Neural cell (in vitro differentiated cells): ENCODE measurements around the gene TMEM31.

ENCODE experiments used
- CTCF ChIP-seq: fragments of 450-650 bp; IDR thresholded peaks from 2 replicates; pipeline ENCODE4 v1.5.1; 2014; ENCODE audit warnings: antibody characterized with exemption, mild to moderate bottlenecking, moderate library complexity; ENCODE audit not compliant: poor library complexity, severe bottlenecking
- EP300 ChIP-seq: fragments of 450-650 bp; conservative IDR thresholded peaks from 2 replicates; pipeline ENCODE4 v1.6.1; 2014; ENCODE audit warnings: antibody characterized with exemption, mild to moderate bottlenecking, moderate library complexity; ENCODE audit not compliant: poor library complexity, severe bottlenecking
- EZH2 ChIP-seq: fragments of 200-600, 300-800 bp; shearing (Covaris generic), sonication (generic); IDR thresholded peaks from 2 replicates; pipeline ENCODE4 v1.6.1; 2014; ENCODE audit warnings: antibody characterized with exemption, low read length, borderline replicate concordance, mild to moderate bottlenecking; ENCODE audit not compliant: insufficient read depth, poor library complexity, severe bottlenecking
- MXI1 ChIP-seq: fragments of 450-650 bp; conservative IDR thresholded peaks from 2 replicates; pipeline ENCODE4 v1.6.1; 2014; ENCODE audit warnings: antibody characterized with exemption, mild to moderate bottlenecking; ENCODE audit not compliant: poor library complexity, severe bottlenecking
- POLR2AphosphoS5 ChIP-seq: IDR thresholded peaks from 2 replicates; pipeline ENCODE4 v1.6.1; 2012
- REST ChIP-seq: IDR thresholded peaks from 2 replicates; pipeline ENCODE4 v1.6.1; 2012; ENCODE audit warnings: borderline replicate concordance
- SMC3 ChIP-seq: fragments of 450-650 bp; conservative IDR thresholded peaks from 2 replicates; pipeline ENCODE4 v1.6.1; 2014; ENCODE audit warnings: antibody characterized with exemption, mild to moderate bottlenecking, moderate library complexity; ENCODE audit not compliant: poor library complexity
- TAF1 ChIP-seq: IDR thresholded peaks from 2 replicates; pipeline ENCODE4 v1.6.1; 2012; ENCODE audit warnings: low read depth

GRCh38 chrX:103681443-103681842 lies 29.3 kb upstream of the TMEM31 start:
- TF ChIP-seq SMC3 (no peak), CTCF (no peak), POLR2AphosphoS5 (no peak), EZH2 (no peak), EP300 (no peak), TAF1 (no peak), REST (no peak), MXI1 (no peak)
